SK-N-SH (cell line): ENCODE results near the gene RNASET2. TPM values are rescaled to one million over a fixed set of nuclear protein-coding genes. Genes with fewer than 3 reads are reported as not detected.

Experiments
- CTCF ChIA-PET: fragments of 300-600, 350-600 bp; formaldehyde crosslinking; extraction: SDS; loops from one replicate; lab custom pipeline; 2021; lab: Yijun Ruan, JAX
- POLR2A ChIA-PET: fragments of 350-600 bp; sonication (Branson Sonifier 250); formaldehyde crosslinking; extraction: SDS; loops from one replicate; lab custom pipeline; 2020; ENCODE audit warnings: antibody characterized with exemption, inconsistent platforms; lab: Yijun Ruan, JAX
- DNase-seq: peaks from one replicate; pipeline ENCODE4 v3.0.0; 2012
- H2AFZ ChIP-seq: fragments of 200-600 bp; sonication (generic); 2 replicates; pipeline ENCODE4 v1.8.1; 2016; ENCODE audit warnings: antibody characterized with exemption, mild to moderate bottlenecking, low read depth
- H3F3A ChIP-seq: fragments of 200-600 bp; sonication (generic); replicated peaks from 2 replicates; pipeline ENCODE3; 2016; ENCODE audit warnings: antibody characterized with exemption, mild to moderate bottlenecking; ENCODE audit not compliant: insufficient read depth
- H3K27ac ChIP-seq, 2 experiments: fragments of 200-500 bp in 1 of 2; fragments of 200-600 bp in 1 of 2; sonication (Bioruptor generic) in 1 of 2; sonication (generic), shearing (Covaris generic) in 1 of 2; 2 replicates each; pipeline versions ENCODE4 v1.5.1 to v1.6.1; 2014 to 2016; ENCODE audit warnings: low read depth in 2 of 2, inconsistent platforms in 1 of 2, low read length in 1 of 2, mild to moderate bottlenecking in 1 of 2, mixed read lengths in 1 of 2
- H3K27me3 ChIP-seq: fragments of 200-600 bp; sonication (generic), shearing (Covaris generic); 2 replicates; pipeline ENCODE4 v1.6.1; 2016; ENCODE audit warnings: mixed run types; ENCODE audit not compliant: insufficient read depth
- H3K36me3 ChIP-seq, 2 experiments: fragments of 200-500 bp in 1 of 2; fragments of 200-600 bp in 1 of 2; sonication (Bioruptor generic) in 1 of 2; sonication (generic) in 1 of 2; replicated peaks in 1 of 2; 2 replicates each; pipeline versions ENCODE3 to v1.5.1; 2014 to 2016; ENCODE audit warnings: low read length in 1 of 2, mild to moderate bottlenecking in 1 of 2; ENCODE audit not compliant: insufficient read depth in 2 of 2, control insufficient read depth in 1 of 2
- H3K4me1 ChIP-seq, 2 experiments: fragments of 200-500 bp in 1 of 2; fragments of 200-600 bp in 1 of 2; sonication (Bioruptor generic) in 1 of 2; sonication (generic), shearing (Covaris generic) in 1 of 2; 2 replicates each; pipeline versions ENCODE4 v1.5.1 to v1.6.1; 2014 to 2016; ENCODE audit warnings: low read depth in 1 of 2, low read length in 1 of 2, mixed run types in 1 of 2; ENCODE audit not compliant: insufficient read depth in 2 of 2, control insufficient read depth in 1 of 2
- H3K4me2 ChIP-seq: fragments of 200-600 bp; sonication (generic), shearing (Covaris generic); 2 replicates; pipeline ENCODE4 v1.6.1; 2017; ENCODE audit warnings: mixed run types
- H3K4me3 ChIP-seq, 2 experiments: fragments of 200-500 bp in 1 of 2; fragments of 200-600 bp in 1 of 2; sonication (Bioruptor generic) in 1 of 2; sonication (generic), shearing (Covaris generic) in 1 of 2; 2 replicates each; pipeline versions ENCODE4 v1.5.1 to v1.8.1; 2014 to 2016; ENCODE audit warnings: low read depth in 2 of 2, inconsistent platforms in 1 of 2, low read length in 1 of 2, mild to moderate bottlenecking in 1 of 2, mixed read lengths in 1 of 2, moderate library complexity in 1 of 2
- H3K79me2 ChIP-seq: fragments of 200-600 bp; sonication (generic); 2 replicates; pipeline ENCODE4 v1.8.1; 2017; ENCODE audit warnings: mild to moderate bottlenecking; ENCODE audit not compliant: insufficient read depth
- H3K9ac ChIP-seq: fragments of 200-600 bp; sonication (generic); 2 replicates; pipeline ENCODE4 v1.6.1; 2017; ENCODE audit warnings: mixed run types
- H3K9me2 ChIP-seq: fragments of 200-600 bp; sonication (generic); 2 replicates; pipeline ENCODE4 v1.6.1; 2017; ENCODE audit warnings: mixed run types
- H3K9me3 ChIP-seq: fragments of 200-600 bp; sonication (generic); 2 replicates; pipeline ENCODE4 v1.6.1; 2017; ENCODE audit warnings: mixed run types, mild to moderate bottlenecking, moderate library complexity
- H4K20me1 ChIP-seq: fragments of 200-600 bp; sonication (generic); 2 replicates; pipeline ENCODE4 v1.6.1; 2017; ENCODE audit warnings: mild to moderate bottlenecking, mixed run types; ENCODE audit not compliant: insufficient read depth
- EP300 ChIP-seq, 2 experiments: IDR thresholded peaks; 2 replicates each; pipeline versions ENCODE4 v1.4.0 to v1.6.1; 2012; ENCODE audit warnings: borderline replicate concordance in 1 of 2, low read depth in 1 of 2, low read length in 1 of 2
- GABPA ChIP-seq: IDR thresholded peaks from 2 replicates; pipeline ENCODE4 v1.4.0; 2012; ENCODE audit warnings: low read depth, mild to moderate bottlenecking
- RAD21 ChIP-seq: IDR thresholded peaks from 2 replicates; pipeline ENCODE4 v1.6.1; 2012; ENCODE audit warnings: mild to moderate bottlenecking, low read length
- SMC3 ChIP-seq: IDR thresholded peaks from 2 replicates; pipeline ENCODE4 v1.6.1; 2012; ENCODE audit warnings: low read depth, low read length, improper control_type of control experiment
- YY1 ChIP-seq: IDR thresholded peaks from 2 replicates; pipeline ENCODE4 v1.4.0; 2012; ENCODE audit warnings: low read depth, mild to moderate bottlenecking
- WGBS: methylation state at CpG from one replicate; pipeline ENCODE4 v1.1.6; 2017; ENCODE audit warnings: low lambda C conversion rate; 5-methylcytosine and 5-hydroxymethylcytosine counted together
- polyA plus RNA-seq, 3 experiments: library from polyadenylated mRNA; depleted of rRNA; stranded (reverse); fragments of >200 nt; gene quantifications; 2 replicates each; pipeline ENCODE4 v1.2.3, GENCODE V29; 2012
- TF ChIP-seq, protein P1 (sequence below): IDR thresholded peaks from 2 replicates; pipeline ENCODE4 v1.6.1; 2012; ENCODE audit warnings: mild to moderate bottlenecking, low read depth, low read length, moderate library complexity
- TF ChIP-seq, protein P2 (sequence below): IDR thresholded peaks from 2 replicates; pipeline ENCODE4 v1.4.0; 2012; ENCODE audit warnings: low read depth, borderline replicate concordance
- TF ChIP-seq, protein P3 (sequence below): IDR thresholded peaks from 2 replicates; pipeline ENCODE4 v1.4.0; 2012; ENCODE audit warnings: low read depth
- TF ChIP-seq, protein P4 (sequence below): fragments of 150-350 bp; IDR thresholded peaks from 2 replicates; pipeline ENCODE4 v1.6.1; 2016; ENCODE audit warnings: mild to moderate bottlenecking, low read depth, low read length
- TF ChIP-seq, protein P5 (sequence below): fragments of 150-350 bp; IDR thresholded peaks from 2 replicates; pipeline ENCODE4 v1.6.1; 2017; ENCODE audit warnings: antibody characterized with exemption, low read length, low read depth, borderline replicate concordance

The RNASET2 gene
- polyA plus RNA-seq, 1 of the 3 experiments (the other 2 are of a cell fraction): 59.2 TPM

DNA sequence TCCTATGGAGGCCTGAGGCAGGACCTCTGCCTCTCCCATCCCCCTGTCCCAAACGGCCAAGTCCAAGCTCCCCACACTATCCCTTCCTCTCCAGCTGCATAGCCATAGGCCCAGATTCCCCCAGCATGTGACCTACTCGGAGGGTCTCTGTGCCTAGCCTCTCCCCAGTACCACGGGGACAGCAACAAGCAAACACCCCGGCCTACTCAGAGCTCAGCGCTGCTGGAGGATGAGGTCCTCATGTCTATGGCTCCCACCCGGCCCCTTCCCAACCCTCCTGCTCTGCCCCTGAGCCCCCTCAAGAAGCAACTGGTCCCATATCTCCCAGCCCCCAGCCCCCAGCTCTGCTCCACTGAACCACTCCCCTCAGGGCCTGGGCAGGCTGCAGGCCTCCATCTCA, 24.2 kb downstream of the RNASET2 start (continued):
- TF ChIP-seq, protein P1, sequence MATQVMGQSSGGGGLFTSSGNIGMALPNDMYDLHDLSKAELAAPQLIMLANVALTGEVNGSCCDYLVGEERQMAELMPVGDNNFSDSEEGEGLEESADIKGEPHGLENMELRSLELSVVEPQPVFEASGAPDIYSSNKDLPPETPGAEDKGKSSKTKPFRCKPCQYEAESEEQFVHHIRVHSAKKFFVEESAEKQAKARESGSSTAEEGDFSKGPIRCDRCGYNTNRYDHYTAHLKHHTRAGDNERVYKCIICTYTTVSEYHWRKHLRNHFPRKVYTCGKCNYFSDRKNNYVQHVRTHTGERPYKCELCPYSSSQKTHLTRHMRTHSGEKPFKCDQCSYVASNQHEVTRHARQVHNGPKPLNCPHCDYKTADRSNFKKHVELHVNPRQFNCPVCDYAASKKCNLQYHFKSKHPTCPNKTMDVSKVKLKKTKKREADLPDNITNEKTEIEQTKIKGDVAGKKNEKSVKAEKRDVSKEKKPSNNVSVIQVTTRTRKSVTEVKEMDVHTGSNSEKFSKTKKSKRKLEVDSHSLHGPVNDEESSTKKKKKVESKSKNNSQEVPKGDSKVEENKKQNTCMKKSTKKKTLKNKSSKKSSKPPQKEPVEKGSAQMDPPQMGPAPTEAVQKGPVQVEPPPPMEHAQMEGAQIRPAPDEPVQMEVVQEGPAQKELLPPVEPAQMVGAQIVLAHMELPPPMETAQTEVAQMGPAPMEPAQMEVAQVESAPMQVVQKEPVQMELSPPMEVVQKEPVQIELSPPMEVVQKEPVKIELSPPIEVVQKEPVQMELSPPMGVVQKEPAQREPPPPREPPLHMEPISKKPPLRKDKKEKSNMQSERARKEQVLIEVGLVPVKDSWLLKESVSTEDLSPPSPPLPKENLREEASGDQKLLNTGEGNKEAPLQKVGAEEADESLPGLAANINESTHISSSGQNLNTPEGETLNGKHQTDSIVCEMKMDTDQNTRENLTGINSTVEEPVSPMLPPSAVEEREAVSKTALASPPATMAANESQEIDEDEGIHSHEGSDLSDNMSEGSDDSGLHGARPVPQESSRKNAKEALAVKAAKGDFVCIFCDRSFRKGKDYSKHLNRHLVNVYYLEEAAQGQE: no peak

DNA sequence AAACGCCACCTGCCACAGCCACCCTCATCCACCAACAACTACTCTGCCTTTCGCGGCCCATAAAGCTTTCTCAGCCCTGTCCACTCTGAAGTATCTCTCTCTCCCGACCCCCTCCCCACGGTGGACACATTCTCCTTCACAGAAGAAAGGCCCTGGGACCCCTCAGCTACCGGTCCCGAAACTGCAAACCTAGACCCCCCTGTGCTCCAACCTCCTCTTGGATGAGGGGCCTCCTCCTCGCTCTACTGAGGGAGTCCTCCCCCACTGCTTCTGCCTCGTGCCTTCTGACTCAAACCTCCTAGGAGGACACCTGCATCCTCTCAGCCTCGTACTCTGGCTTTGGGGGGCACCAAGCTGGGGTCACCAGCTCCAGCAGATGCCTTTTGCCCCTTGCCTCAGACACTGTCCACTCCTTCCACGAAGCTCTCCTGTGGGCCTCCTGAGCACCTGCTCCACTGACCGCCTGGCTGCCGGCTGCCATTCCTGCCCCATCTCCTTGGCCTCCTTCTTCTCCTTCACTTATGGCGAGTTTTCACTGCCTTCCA, 24.9 kb downstream of the RNASET2 start:
- DNase-seq: no peak
- TF ChIP-seq, protein P2, sequence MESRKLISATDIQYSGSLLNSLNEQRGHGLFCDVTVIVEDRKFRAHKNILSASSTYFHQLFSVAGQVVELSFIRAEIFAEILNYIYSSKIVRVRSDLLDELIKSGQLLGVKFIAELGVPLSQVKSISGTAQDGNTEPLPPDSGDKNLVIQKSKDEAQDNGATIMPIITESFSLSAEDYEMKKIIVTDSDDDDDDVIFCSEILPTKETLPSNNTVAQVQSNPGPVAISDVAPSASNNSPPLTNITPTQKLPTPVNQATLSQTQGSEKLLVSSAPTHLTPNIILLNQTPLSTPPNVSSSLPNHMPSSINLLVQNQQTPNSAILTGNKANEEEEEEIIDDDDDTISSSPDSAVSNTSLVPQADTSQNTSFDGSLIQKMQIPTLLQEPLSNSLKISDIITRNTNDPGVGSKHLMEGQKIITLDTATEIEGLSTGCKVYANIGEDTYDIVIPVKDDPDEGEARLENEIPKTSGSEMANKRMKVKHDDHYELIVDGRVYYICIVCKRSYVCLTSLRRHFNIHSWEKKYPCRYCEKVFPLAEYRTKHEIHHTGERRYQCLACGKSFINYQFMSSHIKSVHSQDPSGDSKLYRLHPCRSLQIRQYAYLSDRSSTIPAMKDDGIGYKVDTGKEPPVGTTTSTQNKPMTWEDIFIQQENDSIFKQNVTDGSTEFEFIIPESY: no peak
- TF ChIP-seq GABPA (no peak), YY1 (no peak), EP300 (IDR thresholded peaks at IDR 0.05; ENCODE audit: borderline replicate concordance in 1 of 2, low read depth in 1 of 2, low read length in 1 of 2) (no peak), RAD21 (no peak), SMC3 (no peak)
- TF ChIP-seq, protein P3, sequence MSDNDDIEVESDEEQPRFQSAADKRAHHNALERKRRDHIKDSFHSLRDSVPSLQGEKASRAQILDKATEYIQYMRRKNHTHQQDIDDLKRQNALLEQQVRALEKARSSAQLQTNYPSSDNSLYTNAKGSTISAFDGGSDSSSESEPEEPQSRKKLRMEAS: no peak
- TF ChIP-seq, protein P4, sequence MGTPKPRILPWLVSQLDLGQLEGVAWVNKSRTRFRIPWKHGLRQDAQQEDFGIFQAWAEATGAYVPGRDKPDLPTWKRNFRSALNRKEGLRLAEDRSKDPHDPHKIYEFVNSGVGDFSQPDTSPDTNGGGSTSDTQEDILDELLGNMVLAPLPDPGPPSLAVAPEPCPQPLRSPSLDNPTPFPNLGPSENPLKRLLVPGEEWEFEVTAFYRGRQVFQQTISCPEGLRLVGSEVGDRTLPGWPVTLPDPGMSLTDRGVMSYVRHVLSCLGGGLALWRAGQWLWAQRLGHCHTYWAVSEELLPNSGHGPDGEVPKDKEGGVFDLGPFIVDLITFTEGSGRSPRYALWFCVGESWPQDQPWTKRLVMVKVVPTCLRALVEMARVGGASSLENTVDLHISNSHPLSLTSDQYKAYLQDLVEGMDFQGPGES: no peak
- TF ChIP-seq, protein P5, sequence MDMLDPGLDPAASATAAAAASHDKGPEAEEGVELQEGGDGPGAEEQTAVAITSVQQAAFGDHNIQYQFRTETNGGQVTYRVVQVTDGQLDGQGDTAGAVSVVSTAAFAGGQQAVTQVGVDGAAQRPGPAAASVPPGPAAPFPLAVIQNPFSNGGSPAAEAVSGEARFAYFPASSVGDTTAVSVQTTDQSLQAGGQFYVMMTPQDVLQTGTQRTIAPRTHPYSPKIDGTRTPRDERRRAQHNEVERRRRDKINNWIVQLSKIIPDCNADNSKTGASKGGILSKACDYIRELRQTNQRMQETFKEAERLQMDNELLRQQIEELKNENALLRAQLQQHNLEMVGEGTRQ: no peak
- TF ChIP-seq, protein P1: no peak
- no peak overlapping the region for H3K27ac ChIP-seq
- H3K4me2 ChIP-seq: no peak overlapping the region
- H3K9me3 ChIP-seq: no peaks in the 10 kb centered on the region
- no peaks in the 10 kb centered on the region for H4K20me1 ChIP-seq
- peaks cover 0 to 5% of the 10 kb centered on the region in 2 experiments for H3K36me3 ChIP-seq
- H3K4me3 ChIP-seq: no peak overlapping the region
- CTCF ChIA-PET: interaction anchor here (0.6 to 2.3 kb wide), 5 partner anchors 20 to 156 kb away, joined by 3 to 8 read pairs (median 3); no protein-coding TSS in a partner anchor
- 92% methylated on average over 14 of the region's 14 CpGs for WGBS
- no peaks in the 10 kb centered on the region for H3K9me2 ChIP-seq
- H3K4me1 ChIP-seq: peaks cover 0 to 35% of the 10 kb centered on the region in 2 experiments; a peak in 1 of 4 replicates
- H3K27me3 ChIP-seq: no peaks in the 10 kb centered on the region
- H2AFZ ChIP-seq: no peak overlapping the region
- no peaks in the 10 kb centered on the region for H3K79me2 ChIP-seq
- no peak overlapping the region for H3K9ac ChIP-seq
- POLR2A ChIA-PET: no interaction called here
- no peaks in the 10 kb centered on the region for H3F3A ChIP-seq
